HEK293 (cell line): ENCODE measurements around the gene PROCR.

Experiments used
- CTCF ChIA-PET: fragments of 350-600 bp; formaldehyde crosslinking; extraction: SDS; loops from one replicate; lab custom pipeline; 2021; ENCODE audit warnings: antibody characterized with exemption; lab: Yijun Ruan, JAX
- POLR2A ChIA-PET: fragments of 300-600 bp; formaldehyde crosslinking; extraction: SDS; loops from one replicate; lab custom pipeline; 2020; ENCODE audit warnings: antibody characterized with exemption, inconsistent platforms; lab: Yijun Ruan, JAX
- H3K27ac ChIP-seq: fragments of 200-500 bp; sonication (Bioruptor generic); 2 replicates; pipeline ENCODE4 v1.5.1; 2014; ENCODE audit warnings: low read depth, low read length, control low read depth, inconsistent platforms; ENCODE audit errors: extremely low read depth
- H3K36me3 ChIP-seq, 2 experiments: fragments of 200-500 bp in 1 of 2; sonication (Bioruptor generic) in 1 of 2; 1 replicate in 1 of 2; 2 replicates in 1 of 2; pipeline ENCODE4 v1.5.1; 2014 to 2017; ENCODE audit warnings: inconsistent platforms in 2 of 2, low read length in 2 of 2; ENCODE audit not compliant: control insufficient read depth in 2 of 2, insufficient read depth in 1 of 2
- H3K4me1 ChIP-seq: fragments of 200-500 bp; sonication (Bioruptor generic); 2 replicates; pipeline ENCODE4 v1.5.1; 2014; ENCODE audit warnings: mild to moderate bottlenecking, low read length, inconsistent platforms; ENCODE audit not compliant: control insufficient read depth, insufficient read depth
- H3K4me3 ChIP-seq: 2 replicates; pipeline ENCODE4 v1.5.1; 2011; ENCODE audit warnings: low read depth, mild to moderate bottlenecking, control low read depth, low read length, moderate library complexity
- H3K9me3 ChIP-seq: fragments of 200-500 bp; sonication (Bioruptor generic); 2 replicates; pipeline ENCODE4 v1.5.1; 2014; ENCODE audit warnings: low read depth, low read length, inconsistent platforms; ENCODE audit not compliant: control insufficient read depth, insufficient read depth
- GLI4 ChIP-seq: fragments of 450-650 bp; formaldehyde crosslinking; IDR thresholded peaks from 2 replicates; pipeline ENCODE4 v1.5.1; 2016; ENCODE audit warnings: missing biosample characterization, missing genetic modification characterization
- OSR2 ChIP-seq: fragments of 450-650 bp; formaldehyde crosslinking; IDR thresholded peaks from 2 replicates; pipeline ENCODE4 v1.5.1; 2016; ENCODE audit warnings: missing biosample characterization, missing genetic modification characterization
- PRDM1 ChIP-seq: fragments of 450-650 bp; formaldehyde crosslinking; IDR thresholded peaks from 2 replicates; pipeline ENCODE4; 2016; ENCODE audit warnings: missing biosample characterization, missing genetic modification characterization
- SP2 ChIP-seq: fragments of 450-650 bp; formaldehyde crosslinking; IDR thresholded peaks from 2 replicates; pipeline ENCODE4 v1.5.1; 2016; ENCODE audit warnings: missing biosample characterization, missing genetic modification characterization
- ZNF10 ChIP-seq: fragments of 450-650 bp; formaldehyde crosslinking; IDR thresholded peaks from 2 replicates; pipeline ENCODE4 v1.5.1; 2017; ENCODE audit warnings: missing biosample characterization, missing genetic modification characterization
- ZNF2 ChIP-seq: fragments of 450-650 bp; formaldehyde crosslinking; IDR thresholded peaks from 2 replicates; pipeline ENCODE4 v1.5.1; 2016; ENCODE audit warnings: missing biosample characterization, missing genetic modification characterization
- ZNF248 ChIP-seq: fragments of 450-650 bp; formaldehyde crosslinking; IDR thresholded peaks from 2 replicates; pipeline ENCODE4 v1.5.1; 2017; ENCODE audit warnings: missing biosample characterization, missing genetic modification characterization
- ZNF274 ChIP-seq, 2 experiments: fragments of 200-500 bp in 1 of 2; fragments of 450-650 bp in 1 of 2; sonication (Bioruptor generic) in 1 of 2; formaldehyde crosslinking in 1 of 2; IDR thresholded peaks; 2 replicates each; pipeline versions ENCODE4 v1.5.1 to v1.6.1; 2014 to 2016; ENCODE audit warnings: borderline replicate concordance in 1 of 2, inconsistent platforms in 1 of 2, low read length in 1 of 2, missing biosample characterization in 1 of 2, missing genetic modification characterization in 1 of 2
- ZNF335 ChIP-seq: fragments of 450-650 bp; formaldehyde crosslinking; conservative IDR thresholded peaks from 2 replicates; pipeline ENCODE4 v1.5.1; 2016; ENCODE audit warnings: missing biosample characterization, missing genetic modification characterization
- ZNF423 ChIP-seq: fragments of 450-650 bp; formaldehyde crosslinking; IDR thresholded peaks from 2 replicates; pipeline ENCODE4 v1.5.1; 2016; ENCODE audit warnings: missing biosample characterization, missing genetic modification characterization
- ZNF521 ChIP-seq: fragments of 450-650 bp; formaldehyde crosslinking; IDR thresholded peaks from 2 replicates; pipeline ENCODE4 v1.5.1; 2017; ENCODE audit warnings: missing biosample characterization, mild to moderate bottlenecking, missing genetic modification characterization
- ZNF658 ChIP-seq: fragments of 450-650 bp; formaldehyde crosslinking; IDR thresholded peaks from 2 replicates; pipeline ENCODE4; 2016; ENCODE audit warnings: missing biosample characterization, missing genetic modification characterization
- TF ChIP-seq, protein P1 (sequence below): fragments of 450-650 bp; formaldehyde crosslinking; IDR thresholded peaks from 2 replicates; pipeline ENCODE4 v1.5.1; 2017; ENCODE audit warnings: missing biosample characterization, missing genetic modification characterization
- TF ChIP-seq, protein P2 (sequence below): fragments of 450-650 bp; formaldehyde crosslinking; IDR thresholded peaks from 2 replicates; pipeline ENCODE4 v1.5.0; 2017; ENCODE audit warnings: missing biosample characterization, missing genetic modification characterization, borderline replicate concordance
- TF ChIP-seq, protein P3 (sequence below): sonication (generic); formaldehyde crosslinking; IDR thresholded peaks from 2 replicates; pipeline ENCODE4 v1.8.1; 2022; ENCODE audit warnings: mild to moderate bottlenecking, moderate library complexity, missing genetic modification reagents
- TF ChIP-seq, protein P4 (sequence below): fragments of 450-650 bp; formaldehyde crosslinking; IDR thresholded peaks from 2 replicates; pipeline ENCODE4 v1.5.1; 2017; ENCODE audit warnings: missing biosample characterization, missing genetic modification characterization
- TF ChIP-seq, protein P5 (sequence below): fragments of 450-650 bp; formaldehyde crosslinking; conservative IDR thresholded peaks from 2 replicates; pipeline ENCODE4 v1.5.1; 2016; ENCODE audit warnings: low read depth, missing biosample characterization, missing genetic modification characterization

The PROCR gene

DNA sequence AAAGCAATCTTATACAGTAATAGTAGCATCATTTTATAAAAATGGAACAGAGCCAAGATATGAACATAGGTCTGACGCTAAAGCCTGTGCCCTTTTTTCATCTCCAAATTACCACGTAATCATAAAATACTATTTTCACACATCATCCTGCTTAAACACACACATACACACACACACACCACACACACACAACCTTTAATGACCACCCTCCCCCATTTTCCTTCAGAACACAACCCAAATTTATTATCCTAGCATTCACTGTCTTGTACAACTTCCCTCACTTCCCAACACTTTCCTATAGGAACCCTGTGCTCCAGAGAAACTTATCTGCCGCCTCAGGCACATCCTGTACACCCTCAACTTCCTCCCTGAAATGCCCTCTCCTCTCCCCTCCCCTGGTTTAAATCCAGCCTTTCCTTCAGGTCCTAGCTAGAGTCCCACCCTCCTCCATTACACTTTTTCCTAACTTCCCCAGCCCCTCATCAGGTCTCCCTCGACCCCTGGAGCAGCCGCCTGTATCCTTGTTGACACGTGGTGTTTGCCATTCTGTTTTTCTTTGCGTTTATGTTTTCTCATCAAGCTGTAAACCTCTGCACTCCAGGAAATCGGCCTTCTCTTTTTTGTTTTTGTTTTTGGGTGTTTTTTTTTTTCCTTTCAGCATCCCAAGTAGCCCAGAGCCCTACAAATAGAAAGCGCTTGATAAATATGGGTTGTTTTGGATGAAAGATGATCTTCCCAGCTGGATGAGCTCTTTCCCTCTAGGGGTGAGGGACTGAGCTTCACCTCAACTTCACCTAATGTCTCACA, 53.6 kb downstream of the PROCR start:
- H3K4me1 ChIP-seq = no peaks in the 10 kb centered on the region
- H3K27ac ChIP-seq = no peak overlapping the region
- no peaks in the 10 kb centered on the region for H3K36me3 ChIP-seq
- CTCF ChIA-PET = interaction anchor here (0.7 to 1.1 kb wide), 4 partner anchors 10 to 80 kb away, joined by 3 to 5 read pairs (median 3); no protein-coding TSS in a partner anchor
- H3K9me3 ChIP-seq = no peaks in the 10 kb centered on the region
- POLR2A ChIA-PET = no interaction called here
- no peak overlapping the region for H3K4me3 ChIP-seq
- TF ChIP-seq, protein P1, sequence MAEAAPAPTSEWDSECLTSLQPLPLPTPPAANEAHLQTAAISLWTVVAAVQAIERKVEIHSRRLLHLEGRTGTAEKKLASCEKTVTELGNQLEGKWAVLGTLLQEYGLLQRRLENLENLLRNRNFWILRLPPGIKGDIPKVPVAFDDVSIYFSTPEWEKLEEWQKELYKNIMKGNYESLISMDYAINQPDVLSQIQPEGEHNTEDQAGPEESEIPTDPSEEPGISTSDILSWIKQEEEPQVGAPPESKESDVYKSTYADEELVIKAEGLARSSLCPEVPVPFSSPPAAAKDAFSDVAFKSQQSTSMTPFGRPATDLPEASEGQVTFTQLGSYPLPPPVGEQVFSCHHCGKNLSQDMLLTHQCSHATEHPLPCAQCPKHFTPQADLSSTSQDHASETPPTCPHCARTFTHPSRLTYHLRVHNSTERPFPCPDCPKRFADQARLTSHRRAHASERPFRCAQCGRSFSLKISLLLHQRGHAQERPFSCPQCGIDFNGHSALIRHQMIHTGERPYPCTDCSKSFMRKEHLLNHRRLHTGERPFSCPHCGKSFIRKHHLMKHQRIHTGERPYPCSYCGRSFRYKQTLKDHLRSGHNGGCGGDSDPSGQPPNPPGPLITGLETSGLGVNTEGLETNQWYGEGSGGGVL = peak; percentile 59
- TF ChIP-seq, protein P2, sequence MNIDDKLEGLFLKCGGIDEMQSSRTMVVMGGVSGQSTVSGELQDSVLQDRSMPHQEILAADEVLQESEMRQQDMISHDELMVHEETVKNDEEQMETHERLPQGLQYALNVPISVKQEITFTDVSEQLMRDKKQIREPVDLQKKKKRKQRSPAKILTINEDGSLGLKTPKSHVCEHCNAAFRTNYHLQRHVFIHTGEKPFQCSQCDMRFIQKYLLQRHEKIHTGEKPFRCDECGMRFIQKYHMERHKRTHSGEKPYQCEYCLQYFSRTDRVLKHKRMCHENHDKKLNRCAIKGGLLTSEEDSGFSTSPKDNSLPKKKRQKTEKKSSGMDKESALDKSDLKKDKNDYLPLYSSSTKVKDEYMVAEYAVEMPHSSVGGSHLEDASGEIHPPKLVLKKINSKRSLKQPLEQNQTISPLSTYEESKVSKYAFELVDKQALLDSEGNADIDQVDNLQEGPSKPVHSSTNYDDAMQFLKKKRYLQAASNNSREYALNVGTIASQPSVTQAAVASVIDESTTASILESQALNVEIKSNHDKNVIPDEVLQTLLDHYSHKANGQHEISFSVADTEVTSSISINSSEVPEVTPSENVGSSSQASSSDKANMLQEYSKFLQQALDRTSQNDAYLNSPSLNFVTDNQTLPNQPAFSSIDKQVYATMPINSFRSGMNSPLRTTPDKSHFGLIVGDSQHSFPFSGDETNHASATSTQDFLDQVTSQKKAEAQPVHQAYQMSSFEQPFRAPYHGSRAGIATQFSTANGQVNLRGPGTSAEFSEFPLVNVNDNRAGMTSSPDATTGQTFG = no peak
- TF ChIP-seq, protein P3, sequence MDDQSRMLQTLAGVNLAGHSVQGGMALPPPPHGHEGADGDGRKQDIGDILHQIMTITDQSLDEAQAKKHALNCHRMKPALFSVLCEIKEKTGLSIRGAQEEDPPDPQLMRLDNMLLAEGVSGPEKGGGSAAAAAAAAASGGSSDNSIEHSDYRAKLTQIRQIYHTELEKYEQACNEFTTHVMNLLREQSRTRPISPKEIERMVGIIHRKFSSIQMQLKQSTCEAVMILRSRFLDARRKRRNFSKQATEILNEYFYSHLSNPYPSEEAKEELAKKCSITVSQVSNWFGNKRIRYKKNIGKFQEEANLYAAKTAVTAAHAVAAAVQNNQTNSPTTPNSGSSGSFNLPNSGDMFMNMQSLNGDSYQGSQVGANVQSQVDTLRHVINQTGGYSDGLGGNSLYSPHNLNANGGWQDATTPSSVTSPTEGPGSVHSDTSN (CRISPR knock-in tag) = no peak
- TF ChIP-seq ZNF423 (tag by site-specific recombination) = no peak
- no peak for TF ChIP-seq ZNF521 (tag by site-specific recombination)
- no peak for TF ChIP-seq OSR2 (tag by site-specific recombination)
- TF ChIP-seq ZNF2 (tag by site-specific recombination) = no peak
- TF ChIP-seq ZNF248 (tag by site-specific recombination) = no peak
- TF ChIP-seq PRDM1 (tag by site-specific recombination) = peak; percentile 56; the same call in 1 of the 2 replicates
- no peak for TF ChIP-seq GLI4 (tag by site-specific recombination)
- TF ChIP-seq ZNF658 = no peak
- TF ChIP-seq, protein P4, sequence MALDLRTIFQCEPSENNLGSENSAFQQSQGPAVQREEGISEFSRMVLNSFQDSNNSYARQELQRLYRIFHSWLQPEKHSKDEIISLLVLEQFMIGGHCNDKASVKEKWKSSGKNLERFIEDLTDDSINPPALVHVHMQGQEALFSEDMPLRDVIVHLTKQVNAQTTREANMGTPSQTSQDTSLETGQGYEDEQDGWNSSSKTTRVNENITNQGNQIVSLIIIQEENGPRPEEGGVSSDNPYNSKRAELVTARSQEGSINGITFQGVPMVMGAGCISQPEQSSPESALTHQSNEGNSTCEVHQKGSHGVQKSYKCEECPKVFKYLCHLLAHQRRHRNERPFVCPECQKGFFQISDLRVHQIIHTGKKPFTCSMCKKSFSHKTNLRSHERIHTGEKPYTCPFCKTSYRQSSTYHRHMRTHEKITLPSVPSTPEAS (tag by site-specific recombination) = peak; percentile 60
- TF ChIP-seq ZNF335 (tag by site-specific recombination) = peak; percentile 51
- no peak for TF ChIP-seq ZNF274 (IDR thresholded peaks at IDR 0.05; ENCODE audit: low read length)
- TF ChIP-seq ZNF274 (tag by site-specific recombination; IDR thresholded peaks at IDR 0.05; ENCODE audit: borderline replicate concordance) = peak; percentile 64; the same call in 1 of the 2 replicates
- TF ChIP-seq SP2 (tag by site-specific recombination) = peak; percentile 34; the same call in 1 of the 2 replicates
- TF ChIP-seq, protein P5, sequence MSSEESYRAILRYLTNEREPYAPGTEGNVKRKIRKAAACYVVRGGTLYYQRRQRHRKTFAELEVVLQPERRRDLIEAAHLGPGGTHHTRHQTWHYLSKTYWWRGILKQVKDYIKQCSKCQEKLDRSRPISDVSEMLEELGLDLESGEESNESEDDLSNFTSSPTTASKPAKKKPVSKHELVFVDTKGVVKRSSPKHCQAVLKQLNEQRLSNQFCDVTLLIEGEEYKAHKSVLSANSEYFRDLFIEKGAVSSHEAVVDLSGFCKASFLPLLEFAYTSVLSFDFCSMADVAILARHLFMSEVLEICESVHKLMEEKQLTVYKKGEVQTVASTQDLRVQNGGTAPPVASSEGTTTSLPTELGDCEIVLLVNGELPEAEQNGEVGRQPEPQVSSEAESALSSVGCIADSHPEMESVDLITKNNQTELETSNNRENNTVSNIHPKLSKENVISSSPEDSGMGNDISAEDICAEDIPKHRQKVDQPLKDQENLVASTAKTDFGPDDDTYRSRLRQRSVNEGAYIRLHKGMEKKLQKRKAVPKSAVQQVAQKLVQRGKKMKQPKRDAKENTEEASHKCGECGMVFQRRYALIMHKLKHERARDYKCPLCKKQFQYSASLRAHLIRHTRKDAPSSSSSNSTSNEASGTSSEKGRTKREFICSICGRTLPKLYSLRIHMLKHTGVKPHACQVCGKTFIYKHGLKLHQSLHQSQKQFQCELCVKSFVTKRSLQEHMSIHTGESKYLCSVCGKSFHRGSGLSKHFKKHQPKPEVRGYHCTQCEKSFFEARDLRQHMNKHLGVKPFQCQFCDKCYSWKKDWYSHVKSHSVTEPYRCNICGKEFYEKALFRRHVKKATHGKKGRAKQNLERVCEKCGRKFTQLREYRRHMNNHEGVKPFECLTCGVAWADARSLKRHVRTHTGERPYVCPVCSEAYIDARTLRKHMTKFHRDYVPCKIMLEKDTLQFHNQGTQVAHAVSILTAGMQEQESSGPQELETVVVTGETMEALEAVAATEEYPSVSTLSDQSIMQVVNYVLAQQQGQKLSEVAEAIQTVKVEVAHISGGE = peak; percentile 47; the same call in 1 of the 2 replicates
- no peak for TF ChIP-seq ZNF10 (tag by site-specific recombination)
